Mucosa of descending colon (tissue), 3 donors: ENCODE measurements around the gene FBXW5. TPM values are rescaled to one million over a fixed set of nuclear protein-coding genes. Genes with fewer than 3 reads are reported as not detected.

Source experiments
- ATAC-seq: fragments of 200-7000 bp; cut with Tn5 transposase; one replicate; pipeline ENCODE4 v1.9.1; 2020; ENCODE audit warnings: mild to moderate bottlenecking, moderate library complexity
- DNase-seq, 3 donors: peaks; one replicate each; pipeline ENCODE4 v3.0.0-alpha.2; 2020
- H3K36me3 ChIP-seq: fragments of 200-600 bp; one replicate; pipeline ENCODE4 v1.8.0; 2021; ENCODE audit warnings: low read depth, mild to moderate bottlenecking
- H3K4me1 ChIP-seq: fragments of 200-600 bp; one replicate; pipeline ENCODE4 v1.8.0; 2021; ENCODE audit warnings: low read depth, mild to moderate bottlenecking
- H3K4me3 ChIP-seq: fragments of 200-600 bp; one replicate; pipeline ENCODE4 v1.8.0; 2021; ENCODE audit warnings: mild to moderate bottlenecking
- H3K9me3 ChIP-seq: fragments of 200-600 bp; one replicate; pipeline ENCODE4 v1.8.0; 2021; ENCODE audit warnings: mild to moderate bottlenecking
- intact Hi-C, 2 donors: fragments of 100-400 bp; cut with DNase I in 1 of 2; cut with micrococcal nuclease in 1 of 2; formaldehyde crosslinking; loops; one replicate each; pipeline versions ENCODE4 v1.11.0 to v1.11.1; 2022; cut with DNase I, micrococcal nuclease
- total RNA-seq, 3 donors: library from RNA; stranded (reverse); fragmentation: NEBNext Ultra II Directional in 2 of 3; extraction: Animal tissue kit (Norgen Biotek cat#: 25700) in 2 of 3; gene quantifications; one replicate each; pipeline versions ENCODE4 v1.2.1 to v1.2.4, GENCODE V29; 2021 to 2023
- TF ChIP-seq, protein P1 (sequence below): fragments of 200-600 bp; IDR thresholded peaks from one replicate; pipeline ENCODE4 v1.8.0; 2022; ENCODE audit warnings: antibody characterized with exemption, mild to moderate bottlenecking
- donor health status: DM: no; HTN: no; CAD: no; lungs with moderate emphysema.
- donor health status: DM: no; HTN: no; CAD: no.
- donor health status: DM: no; HTN: yes; CAD: no.

FBXW5 gene
- total RNA-seq, 3 donors from 2014 or later, result 127 to 197 (median 142) TPM

DNA sequence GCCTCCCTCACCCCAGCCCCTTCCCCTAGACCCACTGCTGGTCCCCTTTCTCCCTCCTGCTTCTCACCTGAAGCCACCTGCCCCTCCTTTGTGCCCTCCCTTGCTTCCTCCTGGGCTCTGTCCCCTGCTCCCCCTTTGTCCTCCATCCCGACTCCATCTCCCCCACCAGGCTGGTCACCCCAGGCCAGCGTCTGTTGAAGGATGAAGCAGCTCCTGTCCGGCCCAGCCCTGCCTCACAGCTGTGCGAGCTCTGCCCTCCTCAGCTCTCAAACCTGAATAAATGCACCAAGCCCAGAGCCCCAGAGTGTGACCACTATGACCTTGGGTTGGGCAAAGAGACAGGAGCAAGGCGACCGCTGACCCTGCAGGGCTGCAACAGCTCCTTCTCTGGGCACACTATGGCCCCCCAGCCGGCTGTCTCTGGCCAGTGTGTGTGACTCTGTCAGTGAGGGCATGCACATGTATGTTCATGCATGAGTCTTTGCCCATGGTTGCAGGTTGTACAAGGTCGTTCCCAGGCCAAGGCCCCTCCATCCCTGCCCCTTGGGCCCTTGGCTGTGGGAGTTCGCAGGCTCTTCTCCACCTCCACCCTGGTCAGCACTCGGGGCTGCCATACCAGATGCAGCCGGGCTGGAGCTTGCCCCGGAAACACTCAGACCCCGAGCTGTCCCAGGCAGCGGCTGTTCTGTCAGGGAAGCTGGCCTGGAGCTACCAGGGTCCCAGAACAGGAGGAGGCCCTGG lies 10.8 kb upstream of the FBXW5 start:
- H3K4me3 ChIP-seq, result no peak overlapping the region
- TF ChIP-seq, protein P1, sequence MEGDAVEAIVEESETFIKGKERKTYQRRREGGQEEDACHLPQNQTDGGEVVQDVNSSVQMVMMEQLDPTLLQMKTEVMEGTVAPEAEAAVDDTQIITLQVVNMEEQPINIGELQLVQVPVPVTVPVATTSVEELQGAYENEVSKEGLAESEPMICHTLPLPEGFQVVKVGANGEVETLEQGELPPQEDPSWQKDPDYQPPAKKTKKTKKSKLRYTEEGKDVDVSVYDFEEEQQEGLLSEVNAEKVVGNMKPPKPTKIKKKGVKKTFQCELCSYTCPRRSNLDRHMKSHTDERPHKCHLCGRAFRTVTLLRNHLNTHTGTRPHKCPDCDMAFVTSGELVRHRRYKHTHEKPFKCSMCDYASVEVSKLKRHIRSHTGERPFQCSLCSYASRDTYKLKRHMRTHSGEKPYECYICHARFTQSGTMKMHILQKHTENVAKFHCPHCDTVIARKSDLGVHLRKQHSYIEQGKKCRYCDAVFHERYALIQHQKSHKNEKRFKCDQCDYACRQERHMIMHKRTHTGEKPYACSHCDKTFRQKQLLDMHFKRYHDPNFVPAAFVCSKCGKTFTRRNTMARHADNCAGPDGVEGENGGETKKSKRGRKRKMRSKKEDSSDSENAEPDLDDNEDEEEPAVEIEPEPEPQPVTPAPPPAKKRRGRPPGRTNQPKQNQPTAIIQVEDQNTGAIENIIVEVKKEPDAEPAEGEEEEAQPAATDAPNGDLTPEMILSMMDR, result no peak
- peak in 2 of 3 donors; percentile 14 to 40 for DNase-seq
- H3K36me3 ChIP-seq, result no peaks in the 10 kb centered on the region
- intact Hi-C loops, result no loop called here
- H3K4me1 ChIP-seq, result peaks cover 14% of the 10 kb centered on the region
- no peak for ATAC-seq
- H3K9me3 ChIP-seq, result no peaks in the 10 kb centered on the region

DNA sequence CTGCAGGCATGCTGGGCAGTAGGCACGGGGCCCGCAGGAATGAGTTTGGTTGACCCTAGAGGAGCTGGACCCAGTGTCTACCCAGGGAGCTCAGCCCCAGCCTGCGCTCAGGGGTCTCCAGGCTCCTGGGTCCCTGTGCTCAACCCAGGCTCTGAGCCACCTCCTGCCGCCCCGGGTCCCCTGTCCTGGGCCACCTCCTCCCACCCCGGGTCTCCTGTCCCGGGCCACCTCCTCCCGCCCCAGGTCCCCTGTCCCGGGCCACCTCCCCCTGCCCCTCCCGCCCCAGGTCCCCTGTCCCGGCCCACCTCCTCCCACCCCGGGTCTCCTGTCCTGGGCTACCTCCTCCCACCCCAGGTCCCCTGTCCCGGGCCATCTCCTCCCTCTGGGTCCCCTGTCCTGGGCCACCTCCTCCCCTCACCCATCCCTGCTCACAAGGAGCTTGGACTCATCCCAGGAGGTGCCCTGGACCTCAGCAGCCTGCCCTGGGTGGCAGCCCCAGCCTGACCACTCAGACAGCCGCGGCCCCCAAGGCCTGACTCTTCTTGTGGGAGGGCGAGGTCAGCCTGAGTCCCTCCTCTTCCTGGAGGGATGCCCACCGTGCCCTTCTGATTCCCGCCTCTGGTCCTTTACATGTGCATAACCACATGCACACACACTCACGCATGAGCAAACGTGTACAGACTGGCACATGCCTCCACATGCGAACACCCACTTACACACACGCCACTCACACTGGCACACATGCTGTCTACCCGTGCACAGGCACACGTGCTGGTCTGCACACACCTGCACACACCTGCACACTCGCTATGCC lies 9.9 kb upstream of the FBXW5 start:
- H3K36me3 ChIP-seq, result no peaks in the 10 kb centered on the region
- peaks cover 19% of the 10 kb centered on the region for H3K4me1 ChIP-seq
- no peaks in the 10 kb centered on the region for H3K9me3 ChIP-seq
- peak in 2 of 3 donors; percentile 24 to 49 for DNase-seq
- intact Hi-C loops, result no loop called here
- no peak for ATAC-seq
- TF ChIP-seq, protein P1, result no peak
- H3K4me3 ChIP-seq, result no peak overlapping the region

DNA sequence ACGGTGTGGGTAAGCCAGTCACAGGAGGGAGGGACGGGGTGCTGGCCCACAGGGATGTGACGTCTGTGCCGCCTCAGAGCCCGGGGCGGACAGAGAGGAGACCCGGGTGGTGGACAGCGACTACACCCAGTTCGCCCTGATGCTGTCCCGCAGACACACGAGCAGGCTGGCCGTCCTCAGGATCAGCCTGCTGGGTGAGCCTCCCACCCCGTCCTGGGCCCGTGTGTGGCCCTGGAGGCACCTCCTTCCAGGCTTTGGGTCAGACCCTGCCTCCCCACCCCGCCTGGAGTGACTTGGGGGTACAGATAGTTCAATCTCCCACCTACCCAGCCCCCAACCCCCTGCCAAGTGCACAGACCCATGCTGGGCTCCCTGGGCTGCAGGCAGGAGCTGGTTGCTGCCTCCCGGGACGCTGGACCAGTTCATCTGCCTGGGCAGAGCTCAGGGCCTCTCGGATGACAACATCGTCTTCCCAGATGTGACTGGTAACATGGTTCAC lies 9.3 kb upstream of the FBXW5 start:
- Histone ChIP-seq H3K4me1 (peaks cover 25% of the 10 kb centered on the region), H3K4me3 (no peak overlapping the region), H3K9me3 (no peaks in the 10 kb centered on the region), H3K36me3 (no peaks in the 10 kb centered on the region)
- intact Hi-C loops, result no loop called here
- peak in 1 of 3 donors; percentile 28 for DNase-seq
- ATAC-seq, result no peak
- TF ChIP-seq, protein P1, result no peak

DNA sequence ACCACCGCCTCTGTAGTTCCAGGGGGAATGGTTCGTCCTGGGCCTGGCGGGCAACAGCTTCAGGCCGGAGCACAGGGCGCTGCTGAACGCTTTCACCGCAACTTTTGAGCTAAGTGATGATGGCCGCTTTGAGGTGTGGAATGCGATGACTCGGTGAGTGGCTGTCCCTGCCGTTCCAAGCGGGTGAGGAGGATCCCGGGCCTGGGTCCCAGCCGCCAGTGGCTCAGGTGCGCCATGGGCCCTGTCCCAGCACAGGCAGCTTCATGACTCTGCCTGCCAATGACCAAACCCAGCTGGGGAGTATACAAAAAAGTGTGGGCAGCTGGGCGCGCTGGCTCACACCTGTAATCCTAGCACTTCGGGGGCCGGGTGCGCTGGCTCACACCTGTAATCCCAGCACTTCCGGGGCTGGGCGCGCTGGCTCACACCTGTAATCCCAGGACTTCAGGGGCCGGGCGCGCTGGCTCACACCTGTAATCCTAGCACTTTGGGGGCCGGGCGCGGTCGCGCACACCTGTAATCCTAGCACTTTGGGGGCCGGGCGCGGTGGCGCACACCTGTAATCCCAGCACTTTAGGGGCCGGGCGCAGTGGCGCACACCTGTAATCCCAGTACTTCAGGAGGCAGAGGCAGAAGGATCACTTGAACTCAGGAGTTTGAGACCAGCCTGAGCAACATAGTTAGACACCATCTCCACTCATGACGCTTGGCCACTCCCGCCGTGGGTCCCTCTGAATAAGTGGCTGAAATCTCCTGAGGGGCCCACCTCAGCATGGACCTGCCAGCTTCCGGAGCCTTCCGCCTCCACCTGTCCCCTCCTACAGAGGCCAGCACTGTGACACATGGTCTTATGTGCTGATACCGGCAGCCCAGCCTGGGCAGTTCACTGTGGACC lies 8.6 kb upstream of the FBXW5 start:
- Histone ChIP-seq H3K36me3 (no peaks in the 10 kb centered on the region), H3K9me3 (no peaks in the 10 kb centered on the region), H3K4me1 (peaks cover 32% of the 10 kb centered on the region), H3K4me3 (no peak overlapping the region)
- ATAC-seq (no peak), DNase-seq (peak in 2 of 3 donors; percentile 28 to 44)
- TF ChIP-seq, protein P1, result no peak
- intact Hi-C loops, result no loop called here

DNA sequence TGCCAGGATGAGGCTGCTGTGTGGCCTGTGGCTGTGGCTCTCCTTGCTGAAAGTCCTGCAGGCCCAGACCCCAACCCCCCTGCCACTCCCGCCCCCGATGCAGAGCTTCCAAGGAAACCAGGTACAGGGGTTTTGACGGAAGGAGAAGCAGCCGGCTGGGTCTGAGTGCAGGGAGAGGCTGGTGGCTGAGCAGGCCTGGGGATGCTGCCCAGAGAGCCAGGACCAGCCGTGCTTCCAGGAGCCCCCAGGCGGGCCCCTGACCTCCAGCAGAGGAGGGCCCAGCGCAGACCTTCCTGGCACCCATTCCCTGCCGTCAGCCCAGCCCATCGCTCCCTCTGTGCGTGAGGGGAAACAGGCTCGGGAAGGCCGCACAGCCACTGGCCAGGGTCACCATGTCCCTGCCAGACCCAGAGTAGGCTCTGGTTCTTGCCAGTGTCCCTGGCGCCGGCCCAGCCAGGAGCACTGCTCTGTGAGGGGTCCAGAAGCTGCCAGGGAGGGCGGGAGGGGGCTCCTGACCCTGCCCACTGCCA lies 7.8 kb upstream of the FBXW5 start:
- TF ChIP-seq, protein P1, result no peak
- peaks cover 38% of the 10 kb centered on the region for H3K4me1 ChIP-seq
- peak in 1 of 3 donors; percentile 54 for DNase-seq
- H3K36me3 ChIP-seq, result no peaks in the 10 kb centered on the region
- no peak overlapping the region for H3K4me3 ChIP-seq
- no peak for ATAC-seq
- intact Hi-C loops, result no loop called here
- H3K9me3 ChIP-seq, result no peaks in the 10 kb centered on the region
